Head of caudate nucleus (tissue), 42 donors: Measurements from ENCODE around the gene TNFRSF11A.
A peak's percentile ranks its signal among the peaks of the same experiment; 100 is the strongest.

Experiments
- DNase-seq, 42 donors: peaks; one replicate each; pipeline versions ENCODE4 v3.0.0 to v3.0.0-alpha.2; 2020 to 2021; ENCODE audit warnings: mixed read lengths in 7 of 42
- intact Hi-C: fragments of 100-400 bp; cut with DNase I; formaldehyde crosslinking; loops from one replicate; pipeline ENCODE4 v1.15.0; 2022

TNFRSF11A gene

GRCh38 chr18:62324917-62325805, at the start of gene TNFRSF11A:
TSS of gene TNFRSF11A (plus strand) at chr18:62325310. CDS start at chr18:62325353, 43 bp downstream.
- intact Hi-C loops, result no loop called here
- peak in 22 of 42 donors; percentile 14 to 63 (median 30) for DNase-seq

DNA sequence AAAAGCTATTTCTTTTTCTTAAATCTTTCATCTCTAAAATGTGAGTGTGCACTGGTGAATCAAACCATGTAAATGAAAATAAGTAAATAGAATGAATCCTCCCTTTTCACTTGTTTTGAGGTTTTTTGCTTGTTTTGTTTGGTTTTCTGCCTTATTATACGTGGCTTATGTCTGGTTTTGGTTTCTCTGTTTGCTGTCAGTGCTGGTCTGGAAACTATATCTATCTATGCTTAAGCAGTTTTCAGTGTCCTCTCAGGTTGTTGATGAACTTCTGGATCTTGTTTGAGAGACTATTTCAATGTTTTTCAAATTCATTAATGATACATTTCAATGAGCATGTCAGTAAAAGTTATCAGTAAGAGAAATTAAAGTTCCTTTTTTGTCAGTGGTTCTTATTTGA, 48.1 kb upstream of the TNFRSF11A start:
- intact Hi-C loops, result no loop called here

GRCh38 chr18:62279561-62279960, 45.5 kb upstream of the TNFRSF11A start:
- intact Hi-C loops, result no loop called here
- DNase-seq, result no peak

More for the DNA sequence above, 48.1 kb upstream of the TNFRSF11A start:
- no peak for DNase-seq

- no peak for DNase-seq
- intact Hi-C loops, result no loop called here
Observed at GRCh38 chr18:62280058-62280457, 45.1 kb upstream of the TNFRSF11A start.

DNA sequence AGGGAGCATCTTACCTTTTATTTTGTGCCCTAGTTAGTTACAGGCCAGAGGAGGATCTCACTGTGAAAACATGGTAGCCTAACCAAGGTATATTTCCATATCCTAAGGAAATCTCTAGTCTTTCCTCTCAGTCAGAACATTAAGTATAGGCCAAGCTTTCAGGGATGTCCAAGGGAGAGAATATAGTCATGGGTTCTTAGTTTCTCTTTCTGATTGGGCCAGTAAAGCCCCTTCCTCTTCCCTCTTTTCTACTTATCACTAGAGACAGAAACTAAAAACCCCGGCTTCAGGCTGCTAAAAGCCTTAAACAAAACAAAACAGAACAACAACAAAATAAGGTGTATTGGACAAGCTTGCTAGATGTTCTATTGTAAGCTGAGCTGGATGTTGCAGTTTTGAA, 44.3 kb upstream of the TNFRSF11A start:
- intact Hi-C loops, result no loop called here
- no peak for DNase-seq

DNA sequence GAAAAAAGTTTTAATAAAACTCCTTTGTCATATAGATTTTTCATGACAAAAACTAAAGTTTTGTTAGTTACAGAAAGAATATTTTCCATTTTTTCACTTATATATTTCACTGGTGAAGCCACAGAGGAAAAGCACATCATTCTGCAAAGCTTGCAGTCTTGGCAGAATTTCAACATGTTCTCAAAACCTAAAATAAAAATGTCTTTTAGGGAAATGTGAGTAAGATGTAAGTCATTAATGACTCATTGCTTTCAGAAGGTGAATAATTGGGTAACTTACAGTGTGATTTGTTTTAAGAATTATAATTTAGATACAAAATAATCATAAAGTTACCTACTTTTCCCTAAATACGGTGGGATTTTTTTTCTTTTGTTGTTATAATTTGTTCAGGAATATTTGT, 43.4 kb upstream of the TNFRSF11A start:
- DNase-seq, result peak in 6 of 42 donors; percentile 6 to 45 (median 18)
- intact Hi-C loops, result no loop called here

DNA sequence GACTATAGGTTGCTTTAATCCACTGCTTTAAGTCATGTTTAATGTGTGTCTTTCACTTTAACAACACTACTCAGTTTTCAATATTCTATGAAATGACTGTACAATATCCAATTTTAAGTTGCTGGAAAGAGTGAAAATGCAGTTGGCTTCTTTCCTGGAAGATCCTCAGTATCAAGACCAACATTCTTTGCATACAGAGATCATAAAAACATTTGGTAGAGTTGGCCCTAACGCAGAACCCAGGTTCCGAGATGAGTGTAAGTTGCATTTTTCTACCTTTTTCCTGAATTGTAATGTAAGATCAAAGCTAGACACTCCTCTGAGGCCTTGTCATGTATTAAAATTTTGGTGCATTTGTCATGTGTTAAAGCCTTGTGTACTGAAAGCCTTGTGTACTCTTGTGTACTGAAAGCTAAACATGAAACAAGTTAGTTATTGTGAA, 42.9 kb upstream of the TNFRSF11A start:
- no peak for DNase-seq
- intact Hi-C loops, result no loop called here

GRCh38 chr18:62284637-62285036, 40.5 kb upstream of the TNFRSF11A start:
- DNase-seq, result no peak
- intact Hi-C loops, result no loop called here

- DNase-seq, result no peak
Observed at GRCh38 chr18:62285281-62285680, 39.8 kb upstream of the TNFRSF11A start.

GRCh38 chr18:62287781-62288664, 37.1 kb upstream of the TNFRSF11A start:
- no peak for DNase-seq
- intact Hi-C loops, result no loop called here

More at GRCh38 chr18:62285281-62285680, 39.8 kb upstream of the TNFRSF11A start:
- intact Hi-C loops, result no loop called here

- DNase-seq, result no peak
- intact Hi-C loops, result no loop called here
Observed at GRCh38 chr18:62288665-62289008, 36.5 kb upstream of the TNFRSF11A start.

DNA sequence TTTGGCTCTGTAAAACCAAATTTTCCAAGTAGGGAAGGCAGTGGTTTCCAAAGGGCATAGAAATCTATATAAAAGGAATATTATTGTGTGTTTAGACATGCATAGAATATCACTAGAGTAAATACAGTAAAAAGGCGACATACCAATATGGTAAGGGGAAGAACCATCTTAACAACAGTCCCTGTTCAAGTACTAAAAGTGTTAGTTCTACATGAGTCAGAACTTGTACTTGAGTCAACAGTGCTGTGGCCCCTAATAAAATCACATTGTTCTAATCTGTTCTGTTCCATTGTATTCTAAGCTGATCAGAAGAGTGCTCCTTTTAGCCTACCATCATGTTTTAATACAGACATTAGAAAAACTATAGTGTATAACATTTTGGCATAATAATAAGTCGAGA, 36.1 kb upstream of the TNFRSF11A start:
- no peak for DNase-seq
- intact Hi-C loops, result no loop called here

- no peak for DNase-seq
- intact Hi-C loops, result no loop called here
Observed at GRCh38 chr18:62294073-62294472, 31.0 kb upstream of the TNFRSF11A start.

GRCh38 chr18:62300359-62300963, 24.6 kb upstream of the TNFRSF11A start:
- no peak for DNase-seq
- intact Hi-C loops, result no loop called here

DNA sequence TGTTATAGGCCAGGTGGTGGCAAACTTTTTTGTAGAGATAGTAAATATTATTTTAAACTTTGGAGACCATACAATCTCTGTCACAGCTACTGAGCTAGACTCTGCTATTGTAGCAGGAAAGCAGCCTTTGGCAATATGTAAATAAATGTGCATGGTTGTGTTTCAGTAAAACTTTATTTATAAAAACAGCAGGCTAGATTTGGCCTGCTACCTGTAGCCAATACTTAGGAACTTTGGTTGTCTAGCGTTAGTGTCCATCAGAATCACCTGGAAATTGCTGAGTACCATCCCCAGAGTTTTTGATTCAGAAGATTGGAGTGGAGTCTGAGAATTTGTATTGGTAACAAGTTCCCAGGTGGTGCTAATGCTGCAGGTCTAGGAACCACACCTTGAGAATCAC, 23.8 kb upstream of the TNFRSF11A start:
- no peak for DNase-seq
- intact Hi-C loops, result no loop called here

DNA sequence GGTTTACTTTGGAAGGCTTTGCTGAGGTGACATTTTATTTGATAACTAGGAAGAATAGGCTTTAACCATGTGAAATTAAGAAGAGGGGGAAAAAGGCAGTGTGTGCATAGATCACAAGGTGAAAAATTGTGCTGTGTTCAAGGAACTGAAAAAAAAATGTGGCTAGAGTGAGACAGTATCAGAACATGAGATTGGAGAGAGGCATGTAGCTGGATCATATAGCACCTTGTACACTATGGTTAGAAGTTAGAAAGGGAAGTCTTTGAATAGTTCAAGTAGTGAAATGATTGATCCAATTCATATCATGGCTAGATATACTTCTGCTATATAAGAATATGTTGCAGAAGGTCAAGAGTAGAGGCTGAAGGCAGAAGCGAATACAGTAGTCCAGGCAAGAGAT, 12.3 kb upstream of the TNFRSF11A start:
- intact Hi-C loops, result no loop called here

GRCh38 chr18:62318228-62319180, 6.6 kb upstream of the TNFRSF11A start:
- intact Hi-C loops, result no loop called here
- no peak for DNase-seq

More for the DNA sequence above, 12.3 kb upstream of the TNFRSF11A start:
- DNase-seq, result no peak

- DNase-seq, result no peak
- intact Hi-C loops, result no loop called here
Observed at GRCh38 chr18:62321201-62321600, 3.9 kb upstream of the TNFRSF11A start.
